K562 (cell line): ENCODE measurements around the gene ACTL6A. TPM values are rescaled to one million over a fixed set of nuclear protein-coding genes. Genes with fewer than 3 reads are reported as not detected.
A peak's percentile ranks its signal among the peaks of the same experiment; 100 is the strongest.

Experiments
- ATAC-seq: fragments of 200-7000 bp; cut with Tn5 transposase; 3 replicates; pipeline ENCODE4 v1.9.1; 2020; ENCODE audit warnings: moderate library complexity
- Bru-seq: library from RNA; stranded (reverse); fragments of 400-500 nt; gene quantifications from one replicate; lab custom pipeline; 2021; lab: Mats Ljungman, UMichigan
- BruChase-seq, 2 experiments: library from RNA; stranded (reverse); fragments of 400-500 nt; gene quantifications; one replicate each; lab custom pipeline; 2021; lab: Mats Ljungman, UMichigan
- BruUV-seq: library from RNA; stranded (reverse); fragments of 400-500 nt; replicated peaks from 2 replicates; lab custom pipeline; 2021; lab: Mats Ljungman, UMichigan
- CTCF ChIA-PET: fragments of 300-600 bp; formaldehyde crosslinking; extraction: SDS; loops from one replicate; lab custom pipeline; 2021; ENCODE audit warnings: low intra/inter-chr PET ratio; lab: Yijun Ruan, JAX
- POLR2A ChIA-PET: fragments of 300-600, 350-650 bp; sonication (Branson Sonifier 250); formaldehyde crosslinking; extraction: SDS; loops from one replicate; lab custom pipeline; 2021; ENCODE audit warnings: antibody characterized with exemption, inconsistent platforms; lab: Yijun Ruan, JAX
- DNase-seq, 4 experiments: peaks; one replicate each; pipeline versions ENCODE4 v3.0.0 to v3.0.0-alpha.2; 2011 to 2018; ENCODE audit warnings: low spot score in 3 of 4, mixed read lengths in 3 of 4; ENCODE audit errors: extremely low read depth in 1 of 4
- FAIRE-seq: peaks from 2 replicates; lab custom pipeline; 2011; peaks lifted over from hg19 to GRCh38; lab: Jason Lieb, UNC
- H2AFZ ChIP-seq: 2 replicates; pipeline ENCODE4 v1.6.0; 2011; ENCODE audit warnings: low read depth, low read length, control low read depth, inconsistent platforms
- H3K27ac ChIP-seq: fragments of 200-600 bp; 3 replicates; pipeline ENCODE4 v1.8.0; 2011; ENCODE audit warnings: low read depth, mild to moderate bottlenecking, control low read depth, inconsistent platforms, low read length, moderate library complexity, mixed read lengths; ENCODE audit errors: extremely low read depth
- H3K27me3 ChIP-seq, 2 experiments: fragments of 300-600 bp in 1 of 2; 2 replicates in 1 of 2; 3 replicates in 1 of 2; pipeline versions ENCODE4 v1.6.0 to v1.8.0; 2011; ENCODE audit warnings: inconsistent platforms in 2 of 2, low read length in 2 of 2, mild to moderate bottlenecking in 1 of 2, mixed read lengths in 1 of 2, moderate library complexity in 1 of 2; ENCODE audit not compliant: control insufficient read depth in 2 of 2, insufficient read depth in 2 of 2
- H3K36me3 ChIP-seq: fragments of 300-600 bp; 3 replicates; pipeline ENCODE4 v1.8.0; 2011; ENCODE audit warnings: mild to moderate bottlenecking, low read length, inconsistent platforms; ENCODE audit not compliant: control insufficient read depth, insufficient read depth
- H3K4me1 ChIP-seq, 2 experiments: fragments of 200-600 bp in 1 of 2; replicated peaks in 1 of 2; 2 replicates in 1 of 2; 3 replicates in 1 of 2; pipeline versions ENCODE4 v1.5.1 to v1.8.0; 2011; ENCODE audit warnings: inconsistent platforms in 2 of 2, low read length in 2 of 2, mild to moderate bottlenecking in 1 of 2, mixed read lengths in 1 of 2, moderate library complexity in 1 of 2; ENCODE audit not compliant: control insufficient read depth in 2 of 2, insufficient read depth in 2 of 2
- H3K4me2 ChIP-seq: 2 replicates; pipeline ENCODE4 v1.6.1; 2011; ENCODE audit warnings: low read length, control low read depth, inconsistent platforms, mixed read lengths; ENCODE audit not compliant: insufficient read depth
- H3K4me3 ChIP-seq: fragments of 200-600 bp; sonication (generic), shearing (Covaris generic); 2 replicates; pipeline ENCODE4 v1.5.1; 2016; ENCODE audit warnings: control low read depth, inconsistent platforms
- H3K79me2 ChIP-seq: fragments of 200-600 bp; 3 replicates; pipeline ENCODE4 v1.8.0; 2011; ENCODE audit warnings: low read length, inconsistent platforms; ENCODE audit not compliant: control insufficient read depth, insufficient read depth
- H3K9ac ChIP-seq, 2 experiments: 2 replicates each; pipeline versions ENCODE4 v1.6.0 to v1.6.1; 2011; ENCODE audit warnings: low read depth in 2 of 2, low read length in 2 of 2, control low read depth in 1 of 2, inconsistent platforms in 1 of 2, mild to moderate bottlenecking in 1 of 2, mixed read lengths in 1 of 2; ENCODE audit not compliant: insufficient read depth in 1 of 2
- H3K9me1 ChIP-seq: one replicate; pipeline ENCODE4 v1.6.0; 2011; ENCODE audit warnings: inconsistent platforms, mild to moderate bottlenecking, low read length, moderate library complexity; ENCODE audit not compliant: control insufficient read depth, insufficient read depth
- H3K9me3 ChIP-seq: replicated peaks from 2 replicates; pipeline ENCODE4 v1.5.1; 2011; ENCODE audit warnings: low read depth, low read length, inconsistent platforms; ENCODE audit not compliant: control insufficient read depth, insufficient read depth
- H4K20me1 ChIP-seq: replicated peaks from 2 replicates; pipeline ENCODE4 v1.6.1; 2011; ENCODE audit warnings: low read length, inconsistent platforms, mixed read lengths; ENCODE audit not compliant: control insufficient read depth, insufficient read depth
- ATF7 ChIP-seq: fragments of 450-650 bp; IDR thresholded peaks from 2 replicates; pipeline ENCODE4 v1.7.1; 2014; ENCODE audit warnings: mild to moderate bottlenecking, moderate library complexity
- CCAR2 ChIP-seq: fragments of 200-400 bp; formaldehyde crosslinking; IDR thresholded peaks from 2 replicates; pipeline ENCODE4 v1.6.1; 2017; ENCODE audit warnings: mild to moderate bottlenecking, low read depth, low read length
- HDAC8 ChIP-seq: fragments of 450-650 bp; IDR thresholded peaks from 2 replicates; pipeline ENCODE4 v1.6.1; 2016; ENCODE audit warnings: mild to moderate bottlenecking, missing genetic modification characterization, moderate library complexity, missing compliant biosample characterization
- KLF16 ChIP-seq: IDR thresholded peaks from 2 replicates; pipeline ENCODE4 v1.6.1; 2016; ENCODE audit warnings: antibody characterized with exemption
- MYC ChIP-seq, 2 experiments: fragments of 250-450 bp in 1 of 2; sonication (Bioruptor Pico) in 1 of 2; IDR thresholded peaks; 2 replicates each; pipeline versions ENCODE4 v1.5.1 to v1.6.1; 2012 to 2021; ENCODE audit warnings: low read depth in 2 of 2, borderline replicate concordance in 1 of 2, improper control_type of control experiment in 1 of 2, low read length in 1 of 2, mild to moderate bottlenecking in 1 of 2, moderate library complexity in 1 of 2
- NFIX ChIP-seq: fragments of 250-450 bp; sonication (Bioruptor Pico); IDR thresholded peaks from 2 replicates; pipeline ENCODE4 v1.4.0; 2020; ENCODE audit warnings: low read depth, mild to moderate bottlenecking, moderate library complexity
- RBM22 ChIP-seq: fragments of 200-400 bp; formaldehyde crosslinking; IDR thresholded peaks from 2 replicates; pipeline ENCODE4 v1.6.1; 2018; ENCODE audit warnings: low read length, low read depth; ENCODE audit not compliant: poor library complexity, severe bottlenecking
- ZBTB7A ChIP-seq: IDR thresholded peaks from 2 replicates; pipeline ENCODE4 v1.6.1; 2011; ENCODE audit warnings: low read depth, mild to moderate bottlenecking, low read length, moderate library complexity, borderline replicate concordance; ENCODE audit not compliant: control insufficient read depth
- ZNF23 ChIP-seq: fragments of 250-450 bp; sonication (Bioruptor Pico); IDR thresholded peaks from 2 replicates; pipeline ENCODE4 v1.4.0; 2020; ENCODE audit warnings: mild to moderate bottlenecking
- ZNF512 ChIP-seq: IDR thresholded peaks from 2 replicates; pipeline ENCODE4 v1.6.1; 2016; ENCODE audit warnings: missing genetic modification characterization, missing compliant biosample characterization
- ZNF551 ChIP-seq: fragments of 250-450 bp; sonication (Bioruptor Pico); IDR thresholded peaks from 2 replicates; pipeline ENCODE4 v1.5.0; 2021; ENCODE audit warnings: mild to moderate bottlenecking, moderate library complexity
- ZNF589 ChIP-seq: fragments of 200-800 bp; sonication (Bioruptor generic); IDR thresholded peaks from 2 replicates; pipeline ENCODE4 v1.6.1; 2016; ENCODE audit warnings: low read depth, missing genetic modification characterization, missing compliant biosample characterization
- ZSCAN29 ChIP-seq: fragments of 450-650 bp; IDR thresholded peaks from 2 replicates; pipeline ENCODE4 v1.6.1; 2017
- WGBS: fragments of 100-300 bp; shearing (Covaris generic); methylation state at CpG from one replicate; pipeline ENCODE4 v1.1.6; 2016; ENCODE audit warnings: low coverage, mixed read lengths; ENCODE audit not compliant: insufficient coverage; ENCODE audit errors: missing lambda C conversion rate; 5-methylcytosine and 5-hydroxymethylcytosine counted together
- in situ Hi-C: fragments of 300-500 bp; cut with MboI; formaldehyde crosslinking; loops from 4 replicates; pipeline ENCODE4 v1.15.0; 2018; ENCODE audit warnings: inconsistent platforms, mixed read lengths
- intact Hi-C: fragments of 100-400 bp; cut with micrococcal nuclease; formaldehyde crosslinking; loops from 2 replicates; pipeline ENCODE4 v1.14.2; 2022
- long read RNA-seq, 3 experiments: library from polyadenylated mRNA in 2 of 3; library from RNA in 1 of 3; unstranded in 2 of 3; stranded (forward) in 1 of 3; transcript quantifications; one replicate each; pipeline ENCODE4 v2.0.0, GENCODE V29; 2019 to 2022
- polyA minus RNA-seq, 3 experiments: library from RNA; depleted of rRNA, polyadenylated mRNA; stranded (reverse); fragments of >200 nt; gene quantifications; 2 replicates each; pipeline ENCODE4 v1.2.3, GENCODE V29; 2011
- polyA plus RNA-seq, 8 experiments: library from polyadenylated mRNA; depleted of rRNA in 4 of 8; stranded (reverse) in 5 of 8; unstranded in 3 of 8; fragments of >200 nt; fragmentation: Nextera tagmentation in 2 of 8; fragmentation: Illumina TruSeq in 1 of 8; extraction: Ambion mirVana in 2 of 8; extraction: Trizol in 1 of 8; gene quantifications; 2 replicates each; pipeline versions ENCODE4 v1.2.1 to v1.2.3, GENCODE V29; 2011 to 2014; ENCODE audit warnings: inconsistent platforms in 1 of 8, missing spikeins in 1 of 8
- total RNA-seq, 7 experiments: library from RNA; depleted of rRNA in 6 of 7; stranded (reverse); fragments of >200 nt in 6 of 7; fragmentation: Illumina TruSeq in 2 of 7; extraction: Trizol in 2 of 7; gene quantifications; 2 replicates each; pipeline versions ENCODE4 v1.2.1 to v1.2.3, GENCODE V29; 2011 to 2021; ENCODE audit warnings: low replicate concordance in 1 of 7

The ACTL6A gene
- total RNA-seq (2011; cell fraction: chromatin; rRNA removed; ENCODE audit: low replicate concordance), result 77.9 and 152 TPM in 2 replicates
- 41.5 and 48.8 TPM in 2 replicates for total RNA-seq (2011; cell fraction: nucleolus; rRNA removed)
- 114 and 127 TPM in 2 replicates for total RNA-seq (2011; cell fraction: nucleoplasm; rRNA removed)
- total RNA-seq (2014; rRNA removed) (117 and 127 TPM in 2 replicates), total RNA-seq (2014; rRNA removed; fragmentation: Illumina TruSeq; extraction: Trizol) (157 and 180 TPM in 2 replicates), total RNA-seq (2015; rRNA removed; fragmentation: Illumina TruSeq; extraction: Trizol) (137 and 142 TPM in 2 replicates), total RNA-seq (2021) (107 TPM in 2 replicates), polyA plus RNA-seq (2011; rRNA removed) (159 and 225 TPM in 2 replicates), polyA plus RNA-seq (2014; fragmentation: Illumina TruSeq; extraction: Trizol) (178 and 186 TPM in 2 replicates), polyA plus RNA-seq (2014; fragmentation: Nextera tagmentation; extraction: Ambion mirVana) (100 to 1,000 TPM; 229 to 243 TPM), polyA plus RNA-seq (2014; rRNA removed) (151 and 155 TPM in 2 replicates), polyA minus RNA-seq (2011; rRNA and poly(A)+ RNA removed) (140 and 142 TPM in 2 replicates), Bru-seq, nascent RNA (percentile 89 among the genes with signal in this experiment), BruChase-seq, experiment 1, labeled RNA remaining after a 2-hour chase (percentile 89 among the genes with signal in this experiment), BruChase-seq, experiment 2, labeled RNA remaining after a 6-hour chase (percentile 89 among the genes with signal in this experiment)
- 99.3 and 138 TPM in 2 replicates for polyA plus RNA-seq (2011; cell fraction: cytosol; rRNA removed)
- polyA plus RNA-seq (2011; cell fraction: nucleus; rRNA removed), result 139 and 160 TPM in 2 replicates
- 89.8 and 151 TPM in 2 replicates for polyA plus RNA-seq (2012)
- polyA minus RNA-seq (2011; cell fraction: cytosol; rRNA and poly(A)+ RNA removed), result 49.0 and 61.5 TPM in 2 replicates
- polyA minus RNA-seq (2011; cell fraction: nucleus; rRNA and poly(A)+ RNA removed), result 49.3 and 106 TPM in 2 replicates
- long read RNA-seq, experiment 1, transcript ACTL6A-204 (2 exons, 457 nt), result minor isoform, 10 of 569 reads
- long read RNA-seq, experiment 1, transcript ACTL6A-203 (14 exons, 1,750 nt), result minor isoform, 85 of 569 reads
- long read RNA-seq, experiment 1, transcript ACTL6A-202 (14 exons, 1,901 nt), result major isoform, 410 of 569 reads
- long read RNA-seq, experiment 1, partial matches to known transcripts, result 34 of 569 reads
- long read RNA-seq, experiment 1, other reads (novel, unspliced or antisense), result 30 of 569 reads
- long read RNA-seq, experiment 2, transcript ACTL6A-203 (14 exons, 1,750 nt), result minor isoform, 10 of 82 reads
- long read RNA-seq, experiment 2, transcript ACTL6A-202 (14 exons, 1,901 nt), result major isoform, 39 of 82 reads
- long read RNA-seq, experiment 2, partial matches to known transcripts, result 15 of 82 reads
- long read RNA-seq, experiment 2, other reads (novel, unspliced or antisense), result 18 of 82 reads
- long read RNA-seq, experiment 3, transcript ACTL6A-202 (14 exons, 1,901 nt), result major isoform, 183 of 256 reads
- long read RNA-seq, experiment 3, transcript ACTL6A-203 (14 exons, 1,750 nt), result minor isoform, 44 of 256 reads
- long read RNA-seq, experiment 3, partial matches to known transcripts, result 12 of 256 reads
- long read RNA-seq, experiment 3, other reads (novel, unspliced or antisense), result 17 of 256 reads

DNA sequence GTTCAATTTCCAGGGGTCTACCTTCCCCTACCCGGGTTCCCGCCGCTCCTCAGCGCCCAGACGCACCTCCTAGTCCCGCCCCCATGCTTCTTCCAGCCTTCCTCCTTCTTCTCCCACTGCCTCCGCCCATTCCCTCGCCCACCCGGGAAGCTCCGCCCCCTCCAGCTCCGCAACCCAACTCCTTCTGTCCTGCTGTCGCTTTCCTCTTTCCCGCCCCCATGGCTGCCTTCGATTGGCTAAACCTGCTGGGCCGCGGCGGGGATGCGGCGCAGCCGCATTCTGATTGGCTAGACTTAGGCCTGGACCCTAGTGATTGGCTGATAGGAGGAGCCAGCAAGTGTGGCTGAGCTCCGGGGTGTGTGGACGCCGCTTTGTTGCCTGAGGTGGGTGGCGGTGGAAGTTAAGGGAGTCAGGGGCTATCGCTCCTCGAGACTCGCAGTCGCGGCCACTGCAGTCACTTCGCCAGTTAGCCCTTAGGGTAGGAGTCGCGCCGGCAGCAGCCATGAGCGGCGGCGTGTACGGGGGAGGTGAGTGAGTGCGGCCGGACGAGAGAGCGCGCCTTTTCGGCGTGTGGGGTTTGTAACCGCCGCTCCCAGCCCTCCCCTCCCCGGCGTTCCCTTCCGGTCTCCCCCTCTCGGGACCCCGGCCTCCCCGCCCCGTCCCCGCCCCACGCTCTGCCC, at the start of gene ACTL6A:
TSS of gene ACTL6A (plus strand) at position 336 of the 680 bp plus-strand sequence. CDS start at position 503, 167 bp downstream.
- Histone ChIP-seq H3K9me3 (no peaks in the 10 kb centered on the region), H3K9ac (peak within 1 kb of the TSS; percentile 79 to 99), H3K27ac (peak within 1 kb of the TSS; percentile 93), H3K4me2 (peak within 1 kb of the TSS; percentile 90), H3K27me3 (no peaks in the 10 kb centered on the region), H3K36me3 (peaks cover 4% of the 10 kb centered on the region; the same call in 1 of the 3 replicates), H3K4me3 (peak within 1 kb of the TSS; percentile 79), H4K20me1 (no peaks in the 10 kb centered on the region; the same call in 1 of the 2 replicates), H3K4me1 (peaks cover 8 to 9% of the 10 kb centered on the region in 2 experiments; a peak in 3 of 5 replicates), H2AFZ (peak within 1 kb of the TSS; percentile 98), H3K79me2 (peaks cover 46% of the 10 kb centered on the region), H3K9me1 (no peaks in the 10 kb centered on the region)
- no TSS peak for BruUV-seq
- peak; percentile 96 for ATAC-seq
- CTCF ChIA-PET, result interaction anchor here (1.5 kb wide), 1 partner anchor 141 kb away, joined by 3 read pairs; no protein-coding TSS in a partner anchor
- WGBS, result 0% methylated on average over 36 of the region's 55 CpGs
- in situ Hi-C loops, result loop anchor here (5.0 to 25.0 kb wide), 2 partner anchors 235 to 550 kb away; no protein-coding TSS in a partner anchor
- peak; percentile 99 for FAIRE-seq
- POLR2A ChIA-PET, result interaction anchor here (0.6 to 2.4 kb wide), 13 partner anchors 16 to 1311 kb away, joined by 3 to 14 read pairs (median 4); partner anchors contain the start of genes MRPL47, NDUFB5 and ZNF639
- peak; percentile 99 to 100 (median 99) for DNase-seq
- intact Hi-C loops, result loop anchor here (1.0 to 2.0 kb wide), 2 partner anchors 112 to 240 kb away; partner anchors contain the start of gene GNB4
- TF ChIP-seq ZNF551 (CRISPR knock-in tag), result no peak
- TF ChIP-seq MYC (IDR thresholded peaks at IDR 0.05; ENCODE audit: low read depth, low read length), result peak; percentile 85
- no peak for TF ChIP-seq MYC (CRISPR knock-in tag; IDR thresholded peaks at IDR 0.05; ENCODE audit: borderline replicate concordance, low read depth)
- peak; percentile 86; the same call in 1 of the 2 replicates for TF ChIP-seq ZBTB7A
- no peak for TF ChIP-seq RBM22
- peak; percentile 78 for TF ChIP-seq ATF7
- no peak for TF ChIP-seq ZNF23 (CRISPR knock-in tag)
- TF ChIP-seq CCAR2, result no peak
- TF ChIP-seq KLF16, result no peak
- no peak for TF ChIP-seq ZNF512 (tag)
- no peak for TF ChIP-seq ZNF589
- TF ChIP-seq HDAC8 (tag), result no peak
- no peak for TF ChIP-seq NFIX (CRISPR knock-in tag)
- 0 out of 2 replicates have a peak, but pooled peaks have one; percentile 13 for TF ChIP-seq ZSCAN29
